Body of pancreas (tissue), 4 donors: ENCODE measurements around the gene TERC. TPM values are rescaled to one million over a fixed set of nuclear protein-coding genes. Genes with fewer than 3 reads are reported as not detected.

ENCODE experiments used
- ATAC-seq: fragments of 150-250 bp; one replicate; pipeline ENCODE4 v1.9.1; 2016
- DNase-seq, 4 donors: peaks; one replicate each; pipeline ENCODE4 v3.0.0-alpha.2; 2019
- H3K27ac ChIP-seq, 4 donors: fragments of 200-600 bp; sonication (generic); 1 replicate in 3 of 4; 2 replicates in 1 of 4; pipeline versions ENCODE4 v1.5.1 to v1.6.1; 2016 to 2019; ENCODE audit warnings: mild to moderate bottlenecking in 1 of 4, mixed read lengths in 1 of 4, moderate library complexity in 1 of 4
- H3K27me3 ChIP-seq, 2 donors: fragments of 200-600 bp; sonication (generic); one replicate each; pipeline ENCODE4 v1.6.0; 2016; ENCODE audit warnings: mild to moderate bottlenecking in 1 of 2
- H3K36me3 ChIP-seq, 2 donors: fragments of 200-600 bp; sonication (generic); replicated peaks in 1 of 2; 2 replicates each; pipeline ENCODE4 v1.5.1; 2016; ENCODE audit warnings: low read depth in 2 of 2; ENCODE audit not compliant: insufficient read depth in 1 of 2
- H3K4me1 ChIP-seq: fragments of 200-600 bp; sonication (generic); one replicate; pipeline ENCODE4 v1.6.0; 2016
- H3K4me3 ChIP-seq, 2 donors: fragments of 200-600 bp; sonication (generic); 1 replicate in 1 of 2; 2 replicates in 1 of 2; pipeline ENCODE4 v1.5.1; 2016 to 2019
- H3K9me3 ChIP-seq, 3 donors: fragments of 200-600 bp; sonication (generic); 1 replicate in 2 of 3; 2 replicates in 1 of 3; pipeline ENCODE4 v1.5.1; 2016
- CTCF ChIP-seq, 7 experiments: fragments of 450-650 bp in 4 of 7; fragments of 200-600 bp in 3 of 7; sonication (generic) in 3 of 7; IDR thresholded peaks; one replicate each; pipeline ENCODE4 v1.5.1; 2016 to 2019; ENCODE audit warnings: antibody characterized with exemption in 7 of 7
- POLR2A ChIP-seq, 3 donors: fragments of 450-650 bp; IDR thresholded peaks; one replicate each; pipeline ENCODE4 v1.6.1; 2016; ENCODE audit warnings: antibody characterized with exemption in 3 of 3, mild to moderate bottlenecking in 2 of 3
- WGBS, 2 donors: methylation state at CpG; one replicate each; pipeline ENCODE4 v1.1.5; 2017; 5-methylcytosine and 5-hydroxymethylcytosine counted together
- intact Hi-C: fragments of 100-400 bp; cut with DNase I; formaldehyde crosslinking; loops from one replicate; pipeline ENCODE4 v1.15.1; 2023
- total RNA-seq, 2 donors: library from RNA; depleted of rRNA; stranded (reverse); fragments of >200 nt; gene quantifications; one replicate each; pipeline ENCODE4 v1.1.0, GENCODE V29; 2016

Gene TERC
- 10 to 100 TPM; 17.8 to 79.1 TPM for total RNA-seq

GRCh38 chr3:169764882-169765612 lies at the start of gene TERC:
TSS of gene TERC (minus strand) at chr3:169765060.
- Histone ChIP-seq H3K4me1 (peaks cover 8% of the 10 kb centered on the region), H3K9me3 (peaks cover 0 to 6% (median 0%) of the 10 kb centered on the region in 3 donors), H3K36me3 (no peaks in the 10 kb centered on the region), H3K27me3 (no peaks in the 10 kb centered on the region), H3K27ac (peak within 1 kb of the TSS; percentile 71 to 93 (median 83)), H3K4me3 (peak within 1 kb of the TSS; percentile 50 to 60)
- TF ChIP-seq POLR2A (IDR thresholded peaks at IDR 0.05) (peak; percentile 93 to 99 (median 98)), CTCF (IDR thresholded peaks at IDR 0.05) (peak in 2 of 7 experiments; percentile 4 to 5)
- intact Hi-C loops: no loop called here
- ATAC-seq (peak; percentile 96), DNase-seq (peak; percentile 92 to 93 (median 92))
- WGBS, 2 donors: 9 to 46% methylated on average over 8 to 42 of the region's 42 CpGs

- DNase-seq (peak; percentile 19 to 39 (median 30)), ATAC-seq (no peak)
- WGBS, 2 donors: 59 to 62% methylated on average over 26 to 27 of the region's 27 CpGs
- TF ChIP-seq CTCF (IDR thresholded peaks at IDR 0.05) (peak in 6 of 7 experiments; percentile 19 to 39 (median 24)), POLR2A (IDR thresholded peaks at IDR 0.05) (no peak)
- no peaks in the 10 kb centered on the region for H3K36me3 ChIP-seq
- H3K4me3 ChIP-seq: no peak overlapping the region
- H3K27me3 ChIP-seq: no peaks in the 10 kb centered on the region
- H3K4me1 ChIP-seq: peaks cover 14% of the 10 kb centered on the region
- H3K27ac ChIP-seq: no peak overlapping the region
- intact Hi-C loops: no loop called here
- peaks cover 0 to 5% (median 0%) of the 10 kb centered on the region in 3 donors for H3K9me3 ChIP-seq
These were observed 49.1 kb upstream of the TERC start for GRCh38 chr3:169813757-169814517.

GRCh38 chr3:169813278-169813677 lies 48.4 kb upstream of the TERC start:
- Histone ChIP-seq H3K9me3 (peaks cover 0 to 5% (median 0%) of the 10 kb centered on the region in 3 donors), H3K27ac (no peak overlapping the region), H3K36me3 (no peaks in the 10 kb centered on the region), H3K27me3 (no peaks in the 10 kb centered on the region), H3K4me1 (peaks cover 14% of the 10 kb centered on the region), H3K4me3 (no peak overlapping the region)
- intact Hi-C loops: no loop called here
- no peak for TF ChIP-seq CTCF (IDR thresholded peaks at IDR 0.05)
- DNase-seq (no peak), ATAC-seq (no peak)
- WGBS, 2 donors: 51 to 77% methylated on average over 8 of the region's 8 CpGs

GRCh38 chr3:169812332-169813235 lies 47.7 kb upstream of the TERC start, which contains the start of the genes LRRC34 and LRRIQ4:
TSS of gene LRRC34 (minus strand) at chr3:169812904. CDS start at chr3:169812548, 356 bp downstream.
TSS of gene LRRIQ4 (plus strand) at chr3:169812870. CDS start at chr3:169821922, 9,052 bp downstream.
- WGBS, 2 donors: 9 to 39% methylated on average over 16 to 56 of the region's 56 CpGs
- H3K9me3 ChIP-seq: peaks cover 0 to 5% (median 0%) of the 10 kb centered on the region in 3 donors
- peak within 1 kb of the TSS in 1 of 2 donors; percentile 26 for H3K4me3 ChIP-seq
- DNase-seq (peak; percentile 60 to 74 (median 68)), ATAC-seq (peak; percentile 87)
- TF ChIP-seq CTCF (IDR thresholded peaks at IDR 0.05) (peak in 1 of 7 experiments; percentile 5), POLR2A (IDR thresholded peaks at IDR 0.05) (peak in 1 of 3 donors; percentile 9)
- intact Hi-C loops: no loop called here
- H3K27ac ChIP-seq: peak within 1 kb of the TSS; percentile 0 to 47 (median 25)
- no peaks in the 10 kb centered on the region for H3K36me3 ChIP-seq
- peaks cover 14% of the 10 kb centered on the region for H3K4me1 ChIP-seq
- no peaks in the 10 kb centered on the region for H3K27me3 ChIP-seq
